HepG2 (cell line): ENCODE results near the gene KCTD13. TPM values are rescaled to one million over a fixed set of nuclear protein-coding genes. Genes with fewer than 3 reads are reported as not detected.
A peak's percentile ranks its signal among the peaks of the same experiment; 100 is the strongest.

ENCODE experiments used
- CCAR2 ChIP-seq: fragments of 200-400 bp; formaldehyde crosslinking; optimal IDR thresholded peaks from 2 replicates; pipeline ENCODE3; 2018; ENCODE audit warnings: low read depth, mild to moderate bottlenecking, low read length, moderate library complexity
- DMAP1 ChIP-seq: IDR thresholded peaks from 2 replicates; pipeline ENCODE4 v1.6.1; 2016
- ELF1 ChIP-seq: sonication (generic); formaldehyde crosslinking; IDR thresholded peaks from 2 replicates; pipeline ENCODE4 v1.4.0; 2020; ENCODE audit warnings: missing genetic modification reagents
- KDM1A ChIP-seq: IDR thresholded peaks from 2 replicates; pipeline ENCODE4 v1.6.1; 2016; ENCODE audit warnings: missing compliant biosample characterization
- MED8 ChIP-seq: sonication (generic); formaldehyde crosslinking; IDR thresholded peaks from 2 replicates; pipeline ENCODE4 v1.8.1; 2023; ENCODE audit warnings: mild to moderate bottlenecking, missing genetic modification reagents; ENCODE audit not compliant: insufficient replicate concordance
- MIXL1 ChIP-seq: IDR thresholded peaks from 2 replicates; pipeline ENCODE4 v1.6.1; 2016
- NFE2L2 ChIP-seq: fragments of 150-350 bp; IDR thresholded peaks from 2 replicates; pipeline ENCODE4 v1.6.1; 2014; ENCODE audit warnings: low read length
- RBAK ChIP-seq: sonication (generic); formaldehyde crosslinking; IDR thresholded peaks from 2 replicates; pipeline ENCODE4 v1.5.1; 2020; ENCODE audit warnings: mild to moderate bottlenecking, missing genetic modification reagents
- REPIN1 ChIP-seq: sonication (generic); formaldehyde crosslinking; IDR thresholded peaks from 2 replicates; pipeline ENCODE4 v1.8.0; 2022; ENCODE audit warnings: missing genetic modification reagents, low read depth, mild to moderate bottlenecking, borderline replicate concordance
- RFXAP ChIP-seq: sonication (generic); formaldehyde crosslinking; IDR thresholded peaks from 2 replicates; pipeline ENCODE4 v1.4.0; 2020; ENCODE audit warnings: missing genetic modification reagents, borderline replicate concordance
- SMC3 ChIP-seq: IDR thresholded peaks from 2 replicates; pipeline ENCODE4 v1.6.1; 2011; ENCODE audit warnings: low read length, improper control_type of control experiment
- SP1 ChIP-seq, 2 experiments: fragments of 450-650 bp in 1 of 2; sonication (generic) in 1 of 2; formaldehyde crosslinking in 1 of 2; IDR thresholded peaks; 2 replicates each; pipeline versions ENCODE4 v1.4.0 to v1.6.1; 2016 to 2020; ENCODE audit warnings: missing genetic modification reagents in 1 of 2
- TBL1XR1 ChIP-seq: fragments of 150-350 bp; IDR thresholded peaks from 2 replicates; pipeline ENCODE4 v1.6.1; 2014; ENCODE audit warnings: borderline replicate concordance, low read length; ENCODE audit not compliant: partially characterized antibody
- TMF1 ChIP-seq: sonication (generic); formaldehyde crosslinking; IDR thresholded peaks from 2 replicates; pipeline ENCODE4 v1.8.1; 2022; ENCODE audit warnings: low read depth, missing genetic modification reagents
- TSC22D2 ChIP-seq: sonication (generic); formaldehyde crosslinking; IDR thresholded peaks from 2 replicates; pipeline ENCODE4 v1.5.1; 2020; ENCODE audit warnings: missing genetic modification reagents, mild to moderate bottlenecking, borderline replicate concordance
- ZBTB42 ChIP-seq: sonication (generic); formaldehyde crosslinking; IDR thresholded peaks from 2 replicates; pipeline ENCODE4 v1.5.0; 2020; ENCODE audit warnings: mild to moderate bottlenecking, missing genetic modification reagents
- ZBTB7A ChIP-seq: sonication (generic); formaldehyde crosslinking; IDR thresholded peaks from 2 replicates; pipeline ENCODE4 v1.8.0; 2022; ENCODE audit warnings: mild to moderate bottlenecking, missing genetic modification reagents
- ZIK1 ChIP-seq: sonication (generic); formaldehyde crosslinking; IDR thresholded peaks from 2 replicates; pipeline ENCODE4 v1.5.0; 2020; ENCODE audit warnings: mild to moderate bottlenecking, low read depth, missing genetic modification reagents, borderline replicate concordance
- ZNF263 ChIP-seq: sonication (generic); formaldehyde crosslinking; IDR thresholded peaks from 2 replicates; pipeline ENCODE4 v1.4.0; 2020; ENCODE audit warnings: missing genetic modification reagents
- ZNF3 ChIP-seq: IDR thresholded peaks from 2 replicates; pipeline ENCODE4 v1.7.0; 2017; ENCODE audit warnings: inconsistent platforms
- ZNF468 ChIP-seq: sonication (generic); formaldehyde crosslinking; IDR thresholded peaks from 2 replicates; pipeline ENCODE4 v1.8.0; 2022; ENCODE audit warnings: mild to moderate bottlenecking, moderate library complexity, missing genetic modification reagents
- ZNF547 ChIP-seq: sonication (generic); formaldehyde crosslinking; IDR thresholded peaks from 2 replicates; pipeline ENCODE4 v1.5.1; 2020; ENCODE audit warnings: mild to moderate bottlenecking, missing genetic modification reagents
- ZNF564 ChIP-seq: sonication (generic); formaldehyde crosslinking; IDR thresholded peaks from 2 replicates; pipeline ENCODE4 v1.8.1; 2023; ENCODE audit warnings: mild to moderate bottlenecking, missing genetic modification reagents
- ZNF776 ChIP-seq: sonication (generic); formaldehyde crosslinking; IDR thresholded peaks from 2 replicates; pipeline ENCODE4 v1.4.0; 2020; ENCODE audit warnings: mild to moderate bottlenecking, missing genetic modification reagents
- polyA plus RNA-seq, 8 experiments: library from polyadenylated mRNA; depleted of rRNA in 3 of 8; stranded (reverse) in 7 of 8; unstranded in 1 of 8; fragments of >200 nt; fragmentation: Illumina TruSeq in 4 of 8; extraction: Trizol in 4 of 8; gene quantifications; 2 replicates each; pipeline versions ENCODE4 v1.2.1 to v1.2.3, GENCODE V29; 2011 to 2016; ENCODE audit warnings: low read depth in 4 of 8, missing spikeins in 1 of 8, mixed read lengths in 1 of 8; ENCODE audit not compliant: insufficient read depth in 1 of 8
- total RNA-seq, 5 experiments: library from RNA; depleted of rRNA; stranded (reverse); fragments of >200 nt; fragmentation: Illumina TruSeq; extraction: Trizol; gene quantifications; 2 replicates each; pipeline ENCODE4 v1.2.3, GENCODE V29; 2016; ENCODE audit warnings: low read depth in 1 of 5
- TF ChIP-seq, protein P1 (sequence below): sonication (generic); formaldehyde crosslinking; IDR thresholded peaks from 2 replicates; pipeline ENCODE4 v1.4.0; 2020; ENCODE audit warnings: mild to moderate bottlenecking, missing genetic modification reagents
- TF ChIP-seq, protein P2 (sequence below): sonication (generic); formaldehyde crosslinking; IDR thresholded peaks from 2 replicates; pipeline ENCODE4 v1.5.1; 2020; ENCODE audit warnings: mild to moderate bottlenecking, missing genetic modification reagents, moderate library complexity
- TF ChIP-seq, protein P3 (sequence below): sonication (generic); formaldehyde crosslinking; IDR thresholded peaks from 2 replicates; pipeline ENCODE4 v1.8.0; 2022; ENCODE audit warnings: missing genetic modification reagents, mild to moderate bottlenecking, inconsistent platforms, borderline replicate concordance
- TF ChIP-seq, protein P4 (sequence below): sonication (generic); formaldehyde crosslinking; IDR thresholded peaks from 2 replicates; pipeline ENCODE4 v1.8.0; 2022; ENCODE audit warnings: mild to moderate bottlenecking, missing genetic modification reagents; ENCODE audit not compliant: insufficient replicate concordance

The KCTD13 gene
- total and polyA plus RNA-seq, 2 of the 13 experiments (the other 11 are each of a cell fraction or from before 2014, with no cell fraction given) = 6.3 to 14.7 TPM

DNA sequence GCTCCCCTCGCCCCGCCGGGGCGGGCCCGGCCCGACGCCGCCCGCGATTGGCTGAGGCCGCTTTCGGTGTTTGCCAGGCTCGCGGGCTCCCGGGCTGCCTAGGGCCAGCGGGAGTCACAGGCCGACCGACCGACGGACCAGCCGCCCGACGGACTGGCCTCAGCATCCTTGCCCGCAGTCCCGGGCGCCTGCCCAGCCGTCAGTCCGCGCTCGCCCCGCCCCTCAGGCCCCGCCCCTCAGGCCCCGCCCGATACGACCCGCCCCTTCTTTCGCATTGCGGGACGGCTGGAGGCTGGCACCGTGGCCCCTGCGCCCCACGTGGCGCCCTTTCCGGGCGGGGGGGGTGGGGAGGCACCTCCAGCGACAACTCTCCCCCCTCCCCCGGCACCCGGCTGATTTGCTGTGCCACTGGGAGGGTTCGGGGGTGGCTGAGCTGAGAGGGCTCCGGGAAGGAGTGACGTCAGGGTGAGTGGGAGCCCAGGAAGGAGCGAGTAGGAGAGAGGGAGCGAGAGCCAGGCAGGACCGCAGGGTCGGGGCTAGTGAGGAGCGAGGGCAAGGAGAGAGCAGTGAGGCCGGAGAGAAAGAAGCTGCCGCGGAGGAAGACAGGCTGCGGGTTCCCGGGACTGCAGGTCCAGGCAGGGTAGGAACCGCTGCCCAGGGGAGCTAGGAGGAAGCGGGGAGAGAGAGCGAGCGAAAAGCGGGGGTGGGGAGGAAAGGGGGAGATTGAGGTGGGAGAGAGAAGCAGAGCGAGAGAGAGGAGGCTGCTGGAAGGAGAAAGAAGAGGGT, 25.7 kb downstream of the KCTD13 start, which contains the start of gene ASPHD1 (continued):
- no peak for TF ChIP-seq ZBTB7A (CRISPR knock-in tag)
- TF ChIP-seq TMF1 (CRISPR knock-in tag) = no peak; the same call in 1 of the 2 replicates
- TF ChIP-seq SP1 (IDR thresholded peaks at IDR 0.05) = no peak; the same call in 1 of the 2 replicates
- peak; percentile 83 for TF ChIP-seq SP1 (CRISPR knock-in tag; IDR thresholded peaks at IDR 0.05)
- TF ChIP-seq ZNF263 (CRISPR knock-in tag) = no peak; the same call in 1 of the 2 replicates
- TF ChIP-seq, protein P1, sequence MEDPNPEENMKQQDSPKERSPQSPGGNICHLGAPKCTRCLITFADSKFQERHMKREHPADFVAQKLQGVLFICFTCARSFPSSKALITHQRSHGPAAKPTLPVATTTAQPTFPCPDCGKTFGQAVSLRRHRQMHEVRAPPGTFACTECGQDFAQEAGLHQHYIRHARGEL (CRISPR knock-in tag) = no peak
- TF ChIP-seq ZIK1 (CRISPR knock-in tag) = peak; percentile 99
- no peak for TF ChIP-seq MIXL1 (CRISPR knock-in tag)
- no peak for TF ChIP-seq SMC3
- TF ChIP-seq NFE2L2 = no peak
- TF ChIP-seq, protein P2, sequence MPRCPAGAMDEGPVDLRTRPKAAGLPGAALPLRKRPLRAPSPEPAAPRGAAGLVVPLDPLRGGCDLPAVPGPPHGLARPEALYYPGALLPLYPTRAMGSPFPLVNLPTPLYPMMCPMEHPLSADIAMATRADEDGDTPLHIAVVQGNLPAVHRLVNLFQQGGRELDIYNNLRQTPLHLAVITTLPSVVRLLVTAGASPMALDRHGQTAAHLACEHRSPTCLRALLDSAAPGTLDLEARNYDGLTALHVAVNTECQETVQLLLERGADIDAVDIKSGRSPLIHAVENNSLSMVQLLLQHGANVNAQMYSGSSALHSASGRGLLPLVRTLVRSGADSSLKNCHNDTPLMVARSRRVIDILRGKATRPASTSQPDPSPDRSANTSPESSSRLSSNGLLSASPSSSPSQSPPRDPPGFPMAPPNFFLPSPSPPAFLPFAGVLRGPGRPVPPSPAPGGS (CRISPR knock-in tag) = peak; percentile 96
- TF ChIP-seq CCAR2 = no peak
- TF ChIP-seq ZNF564 (CRISPR knock-in tag) = peak; percentile 78
- TF ChIP-seq RBAK (CRISPR knock-in tag) = no peak
- TF ChIP-seq RFXAP (CRISPR knock-in tag) = no peak; the same call in 1 of the 2 replicates
- TF ChIP-seq DMAP1 (CRISPR knock-in tag) = peak; percentile 72; the same call in 1 of the 2 replicates
- TF ChIP-seq ZNF547 (CRISPR knock-in tag) = peak; percentile 96
- no peak for TF ChIP-seq MED8 (CRISPR knock-in tag)
- TF ChIP-seq, protein P3, sequence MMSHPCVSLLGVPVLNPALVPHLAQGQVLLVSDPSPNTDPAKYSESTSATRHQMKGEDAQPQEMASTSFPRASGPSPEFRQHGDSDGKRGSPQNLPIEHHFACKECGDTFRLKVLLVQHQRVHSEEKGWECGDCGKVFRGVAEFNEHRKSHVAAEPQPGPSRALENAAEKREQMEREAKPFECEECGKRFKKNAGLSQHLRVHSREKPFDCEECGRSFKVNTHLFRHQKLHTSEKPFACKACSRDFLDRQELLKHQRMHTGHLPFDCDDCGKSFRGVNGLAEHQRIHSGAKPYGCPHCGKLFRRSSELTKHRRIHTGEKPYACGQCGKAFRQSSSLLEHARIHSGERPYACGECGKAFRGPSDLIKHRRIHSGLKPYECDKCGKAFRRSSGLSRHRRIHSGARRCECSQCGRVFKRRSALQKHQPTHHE (CRISPR knock-in tag) = no peak
- TF ChIP-seq, protein P4, sequence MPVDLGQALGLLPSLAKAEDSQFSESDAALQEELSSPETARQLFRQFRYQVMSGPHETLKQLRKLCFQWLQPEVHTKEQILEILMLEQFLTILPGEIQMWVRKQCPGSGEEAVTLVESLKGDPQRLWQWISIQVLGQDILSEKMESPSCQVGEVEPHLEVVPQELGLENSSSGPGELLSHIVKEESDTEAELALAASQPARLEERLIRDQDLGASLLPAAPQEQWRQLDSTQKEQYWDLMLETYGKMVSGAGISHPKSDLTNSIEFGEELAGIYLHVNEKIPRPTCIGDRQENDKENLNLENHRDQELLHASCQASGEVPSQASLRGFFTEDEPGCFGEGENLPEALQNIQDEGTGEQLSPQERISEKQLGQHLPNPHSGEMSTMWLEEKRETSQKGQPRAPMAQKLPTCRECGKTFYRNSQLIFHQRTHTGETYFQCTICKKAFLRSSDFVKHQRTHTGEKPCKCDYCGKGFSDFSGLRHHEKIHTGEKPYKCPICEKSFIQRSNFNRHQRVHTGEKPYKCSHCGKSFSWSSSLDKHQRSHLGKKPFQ (CRISPR knock-in tag) = peak; percentile 55
- TF ChIP-seq ELF1 (CRISPR knock-in tag) = peak; percentile 68; the same call in 1 of the 2 replicates
- peak; percentile 91; the same call in 1 of the 2 replicates for TF ChIP-seq ZNF776 (CRISPR knock-in tag)
- no peak for TF ChIP-seq TBL1XR1
- TF ChIP-seq ZBTB42 (CRISPR knock-in tag) = peak; percentile 90; the same call in 1 of the 2 replicates
- TF ChIP-seq TSC22D2 (CRISPR knock-in tag) = no peak
- TF ChIP-seq REPIN1 (CRISPR knock-in tag) = no peak; the same call in 1 of the 2 replicates
- peak; percentile 29 for TF ChIP-seq KDM1A (CRISPR knock-in tag)
- TF ChIP-seq ZNF468 (CRISPR knock-in tag) = no peak
- TF ChIP-seq ZNF3 = no peak
